Endothelial cell (in vitro differentiated cells): ENCODE measurements around the gene PRELID1. TPM values are rescaled to one million over a fixed set of nuclear protein-coding genes. Genes with fewer than 3 reads are reported as not detected.

ENCODE experiments used
- DNase-seq: peaks from one replicate; pipeline ENCODE4 v3.0.0; 2021; ENCODE audit warnings: low spot score
- H3K27ac Mint-ChIP-seq: one replicate; pipeline ENCODE4 v1.8.0; 2021; ENCODE audit warnings: mixed read lengths, inconsistent platforms; ENCODE audit not compliant: unreplicated experiment
- H3K27me3 Mint-ChIP-seq: one replicate; pipeline ENCODE4 v1.8.0; 2021; ENCODE audit warnings: mild to moderate bottlenecking, moderate library complexity, mixed read lengths, inconsistent platforms; ENCODE audit not compliant: unreplicated experiment
- H3K36me3 Mint-ChIP-seq: one replicate; pipeline ENCODE4 v1.8.0; 2021; ENCODE audit warnings: mild to moderate bottlenecking, low read depth, mixed read lengths, inconsistent platforms; ENCODE audit not compliant: unreplicated experiment
- H3K4me1 Mint-ChIP-seq: one replicate; pipeline ENCODE4 v1.8.0; 2021; ENCODE audit warnings: mild to moderate bottlenecking, mixed read lengths, inconsistent platforms; ENCODE audit not compliant: unreplicated experiment
- H3K4me3 Mint-ChIP-seq: one replicate; pipeline ENCODE4 v1.8.0; 2021; ENCODE audit warnings: mild to moderate bottlenecking, mixed read lengths, inconsistent platforms; ENCODE audit not compliant: unreplicated experiment
- H3K9me3 Mint-ChIP-seq: one replicate; pipeline ENCODE4 v1.8.0; 2021; ENCODE audit warnings: mixed read lengths, inconsistent platforms; ENCODE audit not compliant: unreplicated experiment
- total RNA-seq: library from RNA; stranded (reverse); fragmentation: NEBNext Ultra II Directional; extraction: Animal tissue kit (Norgen Biotek cat#: 25700); gene quantifications from one replicate; pipeline ENCODE4 v1.2.1, GENCODE V29; 2021; ENCODE audit not compliant: unreplicated experiment
- TF ChIP-seq, protein P1 (sequence below): fragments of 200-600 bp; sonication (generic); IDR thresholded peaks from one replicate; pipeline ENCODE4 v1.5.0; 2021; ENCODE audit warnings: antibody characterized with exemption; ENCODE audit not compliant: unreplicated experiment

PRELID1 gene
- total RNA-seq, 1 donor from 2014 or later: 198 TPM

DNA sequence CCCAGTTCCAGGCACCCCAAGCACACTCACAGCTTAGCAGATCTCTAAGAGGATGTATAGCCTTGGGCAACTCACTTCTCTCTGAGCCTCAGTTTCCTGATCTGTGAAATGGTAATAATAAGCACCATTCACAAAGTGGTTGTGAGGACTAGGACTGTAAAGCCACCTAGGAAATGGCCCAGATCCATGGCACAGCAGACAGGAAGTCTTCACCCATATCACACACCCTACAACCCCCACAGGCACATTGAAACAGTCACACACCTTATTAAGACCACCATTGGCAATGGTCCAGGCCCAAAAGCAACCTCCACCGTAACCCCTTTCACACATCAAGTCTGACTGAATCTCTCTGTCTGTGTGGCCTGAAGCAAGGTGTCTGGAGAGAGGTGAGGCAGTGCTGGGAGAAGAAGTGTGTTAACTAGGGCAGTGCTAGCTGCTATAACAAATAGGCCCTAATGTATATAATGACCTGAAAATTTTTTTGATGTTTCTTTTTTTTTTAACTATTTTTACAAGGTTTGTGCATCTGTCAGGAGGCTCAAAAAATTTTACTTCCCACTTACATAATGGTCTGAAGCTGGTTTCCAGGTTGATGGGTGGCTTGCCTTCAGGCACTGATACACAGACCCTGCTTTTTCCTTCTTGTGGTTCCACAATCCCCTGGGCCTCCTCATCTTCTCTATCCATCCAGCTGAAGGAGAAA, 51.7 kb downstream of the PRELID1 start:
- TF ChIP-seq, protein P1, sequence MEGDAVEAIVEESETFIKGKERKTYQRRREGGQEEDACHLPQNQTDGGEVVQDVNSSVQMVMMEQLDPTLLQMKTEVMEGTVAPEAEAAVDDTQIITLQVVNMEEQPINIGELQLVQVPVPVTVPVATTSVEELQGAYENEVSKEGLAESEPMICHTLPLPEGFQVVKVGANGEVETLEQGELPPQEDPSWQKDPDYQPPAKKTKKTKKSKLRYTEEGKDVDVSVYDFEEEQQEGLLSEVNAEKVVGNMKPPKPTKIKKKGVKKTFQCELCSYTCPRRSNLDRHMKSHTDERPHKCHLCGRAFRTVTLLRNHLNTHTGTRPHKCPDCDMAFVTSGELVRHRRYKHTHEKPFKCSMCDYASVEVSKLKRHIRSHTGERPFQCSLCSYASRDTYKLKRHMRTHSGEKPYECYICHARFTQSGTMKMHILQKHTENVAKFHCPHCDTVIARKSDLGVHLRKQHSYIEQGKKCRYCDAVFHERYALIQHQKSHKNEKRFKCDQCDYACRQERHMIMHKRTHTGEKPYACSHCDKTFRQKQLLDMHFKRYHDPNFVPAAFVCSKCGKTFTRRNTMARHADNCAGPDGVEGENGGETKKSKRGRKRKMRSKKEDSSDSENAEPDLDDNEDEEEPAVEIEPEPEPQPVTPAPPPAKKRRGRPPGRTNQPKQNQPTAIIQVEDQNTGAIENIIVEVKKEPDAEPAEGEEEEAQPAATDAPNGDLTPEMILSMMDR: no peak
- no peaks in the 10 kb centered on the region for H3K36me3 Mint-ChIP-seq
- DNase-seq: no peak
- peaks cover 25% of the 10 kb centered on the region for H3K27me3 Mint-ChIP-seq
- H3K9me3 Mint-ChIP-seq: no peaks in the 10 kb centered on the region
- no peak overlapping the region for H3K4me3 Mint-ChIP-seq
- H3K27ac Mint-ChIP-seq: peak overlapping the region; percentile 37
- H3K4me1 Mint-ChIP-seq: peaks cover 33% of the 10 kb centered on the region

DNA sequence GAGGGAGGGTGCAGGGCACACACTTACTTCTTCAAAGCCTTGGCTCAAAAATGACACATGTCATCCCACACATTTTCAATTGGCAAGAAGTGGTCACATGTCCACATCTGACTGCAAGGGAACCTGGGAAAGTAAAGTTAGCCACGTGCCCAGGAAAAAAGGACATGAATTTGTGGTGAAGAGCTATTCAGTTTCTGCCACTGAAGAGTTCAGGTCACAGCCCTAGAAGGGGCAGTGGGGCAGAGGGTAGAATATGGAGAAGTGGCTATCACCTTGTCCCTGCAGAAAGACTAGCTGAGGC, 52.2 kb downstream of the PRELID1 start:
- no peak overlapping the region for H3K4me3 Mint-ChIP-seq
- DNase-seq: no peak
- H3K4me1 Mint-ChIP-seq: peaks cover 28% of the 10 kb centered on the region
- no peaks in the 10 kb centered on the region for H3K9me3 Mint-ChIP-seq
- no peak overlapping the region for H3K27ac Mint-ChIP-seq
- TF ChIP-seq, protein P1: no peak
- no peaks in the 10 kb centered on the region for H3K36me3 Mint-ChIP-seq
- peaks cover 25% of the 10 kb centered on the region for H3K27me3 Mint-ChIP-seq

Other genes starting within 250 kb of the PRELID1 start
- gene FGFR4, start 216.9 kb upstream of the PRELID1 start, total RNA-seq: 11.0 TPM
- 111 TPM for gene NSD1, start 170.0 kb upstream of the PRELID1 start, total RNA-seq
- gene RAB24, start 80 bp upstream of the PRELID1 start, total RNA-seq: 15.9 TPM
- 6.4 TPM for gene MXD3, start 8.1 kb downstream of the PRELID1 start, total RNA-seq
- gene LMAN2, start 47.9 kb downstream of the PRELID1 start, total RNA-seq: 137 TPM
- gene RGS14, start 54.1 kb downstream of the PRELID1 start, total RNA-seq: 21.8 TPM
- not detected for gene SLC34A1, start 80.6 kb downstream of the PRELID1 start, total RNA-seq
- not detected for gene PFN3, start 96.9 kb downstream of the PRELID1 start, total RNA-seq
- gene F12, start 105.8 kb downstream of the PRELID1 start, total RNA-seq: 1.4 TPM
- gene GRK6, start 122.9 kb downstream of the PRELID1 start, total RNA-seq: 33.1 TPM
- 0.97 TPM for gene PRR7, start 143.0 kb downstream of the PRELID1 start, total RNA-seq
- gene DBN1, start 169.8 kb downstream of the PRELID1 start, total RNA-seq: 315 TPM
- 238 TPM for gene PDLIM7, start 193.8 kb downstream of the PRELID1 start, total RNA-seq
- gene DOK3, start 206.0 kb downstream of the PRELID1 start, total RNA-seq: 51.4 TPM
- 125 TPM for gene DDX41, start 213.2 kb downstream of the PRELID1 start, total RNA-seq